OCI-LY7 (cell line): ENCODE results near the gene ATP6V1D. TPM values are rescaled to one million over a fixed set of nuclear protein-coding genes. Genes with fewer than 3 reads are reported as not detected.

Experiments
- BruUV-seq: library from RNA; stranded (reverse); fragments of 400-500 nt; replicated peaks from 2 replicates; lab custom pipeline; 2021; lab: Mats Ljungman, UMichigan
- CTCF ChIA-PET: fragments of 300-600 bp; sonication (Branson Sonifier 250); formaldehyde crosslinking; loops from one replicate; lab custom pipeline; 2022; ENCODE audit warnings: antibody characterized with exemption; ENCODE audit not compliant: unreplicated experiment; lab: Charles Lee
- POLR2A ChIA-PET: fragments of 300-600 bp; sonication (Branson Sonifier 250); formaldehyde crosslinking; loops from one replicate; lab custom pipeline; 2022; ENCODE audit warnings: antibody characterized with exemption; lab: Charles Lee
- DNase-seq: peaks from one replicate; pipeline ENCODE4 v3.0.0-alpha.2; 2015; ENCODE audit warnings: low spot score
- H2AFZ ChIP-seq: fragments of 200-600 bp; sonication (generic), shearing (Covaris generic); 2 replicates; pipeline ENCODE4 v1.6.1; 2014; ENCODE audit warnings: mild to moderate bottlenecking, antibody characterized with exemption, low read length, moderate library complexity
- H3K27ac ChIP-seq: fragments of 200-600 bp; sonication (generic); 2 replicates; pipeline ENCODE4 v1.5.1; 2014; ENCODE audit warnings: mixed run types, low read depth, mild to moderate bottlenecking, moderate library complexity, low read length, inconsistent platforms; ENCODE audit not compliant: poor library complexity, severe bottlenecking
- H3K36me3 ChIP-seq: fragments of 200-600 bp; sonication (generic); 2 replicates; pipeline ENCODE4 v1.6.1; 2014; ENCODE audit warnings: mild to moderate bottlenecking, antibody characterized with exemption, low read length, moderate library complexity, mixed read lengths; ENCODE audit not compliant: insufficient read depth
- H3K4me1 ChIP-seq: fragments of 200-600 bp; sonication (generic); 2 replicates; pipeline ENCODE4 v1.5.1; 2014; ENCODE audit warnings: mild to moderate bottlenecking, low read length; ENCODE audit not compliant: insufficient read depth, poor library complexity, severe bottlenecking
- H3K4me2 ChIP-seq: fragments of 200-600 bp; sonication (generic); 2 replicates; pipeline ENCODE4 v1.6.1; 2014; ENCODE audit warnings: mild to moderate bottlenecking, low read length
- H3K4me3 ChIP-seq: fragments of 200-600 bp; sonication (generic); 2 replicates; pipeline ENCODE4 v1.5.1; 2014; ENCODE audit warnings: mild to moderate bottlenecking, low read depth, low read length; ENCODE audit not compliant: poor library complexity, severe bottlenecking
- H3K79me2 ChIP-seq: fragments of 200-600 bp; sonication (generic); 2 replicates; pipeline ENCODE4 v1.6.1; 2016; ENCODE audit warnings: low read depth, mild to moderate bottlenecking, low read length, moderate library complexity, mixed read lengths; ENCODE audit not compliant: insufficient read depth
- H3K9me2 ChIP-seq: fragments of 200-600 bp; sonication (generic); 2 replicates; pipeline ENCODE4 v1.6.1; 2016; ENCODE audit warnings: mild to moderate bottlenecking, low read length, mixed read lengths; ENCODE audit not compliant: insufficient read depth
- H3K9me3 ChIP-seq: fragments of 200-600 bp; sonication (generic); 2 replicates; pipeline ENCODE4 v1.6.1; 2014; ENCODE audit warnings: mild to moderate bottlenecking, mixed run types, low read length, mixed read lengths
- H4K20me1 ChIP-seq: fragments of 200-600 bp; sonication (generic); 2 replicates; pipeline ENCODE4 v1.6.1; 2014; ENCODE audit warnings: mild to moderate bottlenecking, antibody characterized with exemption, low read length, moderate library complexity, mixed read lengths; ENCODE audit not compliant: insufficient read depth
- CTCF ChIP-seq: fragments of 200-600 bp; sonication (generic); conservative IDR thresholded peaks from 2 replicates; pipeline ENCODE4 v1.5.1; 2014; ENCODE audit warnings: mild to moderate bottlenecking, antibody characterized with exemption, low read length, moderate library complexity, mixed read lengths
- EZH2phosphoT487 ChIP-seq: fragments of 200-600 bp; sonication (generic); IDR thresholded peaks from 2 replicates; pipeline ENCODE4 v1.6.1; 2018; ENCODE audit warnings: low read depth, borderline replicate concordance, mild to moderate bottlenecking, mixed run types, antibody characterized with exemption, low read length, moderate library complexity, mixed read lengths
- intact Hi-C: fragments of 100-400 bp; cut with micrococcal nuclease; formaldehyde crosslinking; loops from one replicate; pipeline ENCODE4 v1.10.0; 2022; ENCODE audit not compliant: unreplicated experiment
- total RNA-seq, 2 experiments: library from RNA; depleted of rRNA in 1 of 2; stranded (reverse); fragments of >200 nt in 1 of 2; shearing (Covaris generic) in 1 of 2; gene quantifications; 2 replicates each; pipeline ENCODE4 v1.2.3, GENCODE V29; 2014 to 2022

The ATP6V1D gene
- total RNA-seq, 2 experiments from 2014 or later, result 33.5 to 39.0 TPM

- Histone ChIP-seq H3K36me3 (0 out of 2 replicates have a peak, but pooled peaks cover 6% of the 10 kb centered on the region), H3K9me3 (no peaks in the 10 kb centered on the region), H3K4me2 (no peak overlapping the region), H3K79me2 (no peaks in the 10 kb centered on the region), H3K27ac (no peak overlapping the region), H2AFZ (no peak overlapping the region), H4K20me1 (no peaks in the 10 kb centered on the region), H3K4me3 (no peak overlapping the region), H3K4me1 (no peaks in the 10 kb centered on the region), H3K9me2 (no peaks in the 10 kb centered on the region)
- CTCF ChIA-PET, result no interaction called here
- intact Hi-C loops, result no loop called here
- DNase-seq, result no peak
- POLR2A ChIA-PET, result no interaction called here
- no TSS peak for BruUV-seq
- TF ChIP-seq EZH2phosphoT487 (no peak), CTCF (no peak)
Measured at GRCh38 chr14:67392800-67393199, 33.2 kb upstream of the ATP6V1D start.

- intact Hi-C loops, result no loop called here
- POLR2A ChIA-PET, result interaction anchor here (0.6 to 0.9 kb wide), 2 partner anchors 39 to 574 kb away, joined by 3 to 4 read pairs; no protein-coding TSS in a partner anchor
- peaks cover 13% of the 10 kb centered on the region; the same call in 1 of the 2 replicates for H3K36me3 ChIP-seq
- CTCF ChIA-PET, result no interaction called here
- H4K20me1 ChIP-seq, result no peaks in the 10 kb centered on the region
- no peaks in the 10 kb centered on the region for H3K79me2 ChIP-seq
- no peak overlapping the region for H3K27ac ChIP-seq
- no peaks in the 10 kb centered on the region for H3K9me3 ChIP-seq
- H3K4me3 ChIP-seq, result no peak overlapping the region
- BruUV-seq, result no TSS peak
- no peak overlapping the region for H3K4me2 ChIP-seq
- TF ChIP-seq EZH2phosphoT487 (no peak), CTCF (no peak)
- no peak overlapping the region for H2AFZ ChIP-seq
- H3K9me2 ChIP-seq, result no peaks in the 10 kb centered on the region
- no peaks in the 10 kb centered on the region for H3K4me1 ChIP-seq
- DNase-seq, result no peak
Measured at GRCh38 chr14:67392123-67392522, 32.5 kb upstream of the ATP6V1D start.

GRCh38 chr14:67391268-67391667, 31.7 kb upstream of the ATP6V1D start:
- CTCF ChIA-PET, result no interaction called here

More at GRCh38 chr14:67391268-67391667, 31.7 kb upstream of the ATP6V1D start:
- Histone ChIP-seq H3K4me2 (no peak overlapping the region), H3K9me3 (no peaks in the 10 kb centered on the region), H3K27ac (no peak overlapping the region), H3K4me1 (no peaks in the 10 kb centered on the region), H3K4me3 (no peak overlapping the region), H3K79me2 (no peaks in the 10 kb centered on the region), H2AFZ (no peak overlapping the region), H3K36me3 (peaks cover 21% of the 10 kb centered on the region; the same call in 1 of the 2 replicates), H4K20me1 (no peaks in the 10 kb centered on the region), H3K9me2 (no peaks in the 10 kb centered on the region)
- POLR2A ChIA-PET, result interaction anchor here (0.9 kb wide), 1 partner anchor 38 kb away, joined by 4 read pairs; no protein-coding TSS in a partner anchor
- intact Hi-C loops, result no loop called here
- no peak for TF ChIP-seq EZH2phosphoT487
- TF ChIP-seq CTCF, result no peak
- BruUV-seq, result no TSS peak
- no peak for DNase-seq
